ENCODE data around the gene STK4. TPM values are rescaled to one million over a fixed set of nuclear protein-coding genes. Genes with fewer than 3 reads are reported as not detected.

Gene STK4
- total RNA-seq, 1 donor from 2014 or later, result 147 TPM

- intact Hi-C loops (cut with micrococcal nuclease), result no loop called here
- no peak for DNase-seq (ENCODE audit: low spot score)
- no peak overlapping the region for H3K27ac Mint-ChIP-seq
- H3K9me3 Mint-ChIP-seq, result peaks cover 6% of the 10 kb centered on the region
- peaks cover 5% of the 10 kb centered on the region for H3K4me1 Mint-ChIP-seq (ENCODE audit: low read depth)
- no peaks in the 10 kb centered on the region for H3K27me3 Mint-ChIP-seq (ENCODE audit: low read depth)
- no peak overlapping the region for H3K4me3 Mint-ChIP-seq (ENCODE audit: low read depth)
- peaks cover 77% of the 10 kb centered on the region for H3K36me3 Mint-ChIP-seq (ENCODE audit: low read depth)
These were observed 111.2 kb downstream of the STK4 start for GRCh38 chr20:45077559-45077958.

- Mint-ChIP-seq H3K27ac (no peak overlapping the region), H3K4me1 (ENCODE audit: low read depth) (peaks cover 3% of the 10 kb centered on the region), H3K4me3 (ENCODE audit: low read depth) (no peak overlapping the region), H3K9me3 (peaks cover 6% of the 10 kb centered on the region), H3K36me3 (ENCODE audit: low read depth) (peaks cover 85% of the 10 kb centered on the region), H3K27me3 (ENCODE audit: low read depth) (no peaks in the 10 kb centered on the region)
- intact Hi-C loops (cut with micrococcal nuclease), result no loop called here
- no peak for DNase-seq (ENCODE audit: low spot score)
These were observed 114.7 kb downstream of the STK4 start for GRCh38 chr20:45080867-45081624.

GRCh38 chr20:45082468-45082867 is 116.2 kb downstream of the STK4 start:
- intact Hi-C loops (cut with micrococcal nuclease), result no loop called here
- no peaks in the 10 kb centered on the region for H3K27me3 Mint-ChIP-seq (ENCODE audit: low read depth)
- peaks cover 3% of the 10 kb centered on the region for H3K4me1 Mint-ChIP-seq (ENCODE audit: low read depth)
- peaks cover 84% of the 10 kb centered on the region for H3K36me3 Mint-ChIP-seq (ENCODE audit: low read depth)
- H3K4me3 Mint-ChIP-seq (ENCODE audit: low read depth), result no peak overlapping the region
- DNase-seq (ENCODE audit: low spot score), result no peak
- H3K27ac Mint-ChIP-seq, result no peak overlapping the region
- H3K9me3 Mint-ChIP-seq, result peaks cover 6% of the 10 kb centered on the region

- H3K4me1 Mint-ChIP-seq (ENCODE audit: low read depth), result peaks cover 3% of the 10 kb centered on the region
- H3K27me3 Mint-ChIP-seq (ENCODE audit: low read depth), result no peaks in the 10 kb centered on the region
- H3K27ac Mint-ChIP-seq, result no peak overlapping the region
- intact Hi-C loops (cut with micrococcal nuclease), result no loop called here
- no peak for DNase-seq (ENCODE audit: low spot score)
- H3K4me3 Mint-ChIP-seq (ENCODE audit: low read depth), result no peak overlapping the region
- peaks cover 82% of the 10 kb centered on the region for H3K36me3 Mint-ChIP-seq (ENCODE audit: low read depth)
- peaks cover 6% of the 10 kb centered on the region for H3K9me3 Mint-ChIP-seq
These were observed 116.8 kb downstream of the STK4 start for GRCh38 chr20:45083127-45083526.

GRCh38 chr20:45085289-45085688 is 119.0 kb downstream of the STK4 start:
- H3K36me3 Mint-ChIP-seq (ENCODE audit: low read depth), result peaks cover 74% of the 10 kb centered on the region
- DNase-seq (ENCODE audit: low spot score), result no peak
- H3K4me1 Mint-ChIP-seq (ENCODE audit: low read depth), result no peaks in the 10 kb centered on the region
- intact Hi-C loops (cut with micrococcal nuclease), result no loop called here
- no peak overlapping the region for H3K4me3 Mint-ChIP-seq (ENCODE audit: low read depth)
- H3K27me3 Mint-ChIP-seq (ENCODE audit: low read depth), result no peaks in the 10 kb centered on the region
- H3K9me3 Mint-ChIP-seq, result peaks cover 6% of the 10 kb centered on the region
- no peak overlapping the region for H3K27ac Mint-ChIP-seq

- Mint-ChIP-seq H3K4me1 (ENCODE audit: low read depth) (no peaks in the 10 kb centered on the region), H3K4me3 (ENCODE audit: low read depth) (no peak overlapping the region), H3K27ac (no peak overlapping the region), H3K36me3 (ENCODE audit: low read depth) (peaks cover 70% of the 10 kb centered on the region), H3K27me3 (ENCODE audit: low read depth) (no peaks in the 10 kb centered on the region), H3K9me3 (peaks cover 6% of the 10 kb centered on the region)
- DNase-seq (ENCODE audit: low spot score), result no peak
- intact Hi-C loops (cut with micrococcal nuclease), result no loop called here
These were observed 119.6 kb downstream of the STK4 start for GRCh38 chr20:45085867-45086266.

GRCh38 chr20:45087097-45087790 is 120.9 kb downstream of the STK4 start:
- intact Hi-C loops (cut with micrococcal nuclease), result no loop called here
- H3K9me3 Mint-ChIP-seq, result no peaks in the 10 kb centered on the region

GRCh38 chr20:45087814-45088213 is 121.5 kb downstream of the STK4 start:
- no peak for DNase-seq (ENCODE audit: low spot score)
- Mint-ChIP-seq H3K27me3 (ENCODE audit: low read depth) (no peaks in the 10 kb centered on the region), H3K4me3 (ENCODE audit: low read depth) (no peak overlapping the region), H3K36me3 (ENCODE audit: low read depth) (peaks cover 53% of the 10 kb centered on the region), H3K9me3 (no peaks in the 10 kb centered on the region), H3K27ac (no peak overlapping the region), H3K4me1 (ENCODE audit: low read depth) (no peaks in the 10 kb centered on the region)
- intact Hi-C loops (cut with micrococcal nuclease), result no loop called here

More at GRCh38 chr20:45087097-45087790, 120.9 kb downstream of the STK4 start:
- H3K4me3 Mint-ChIP-seq (ENCODE audit: low read depth), result no peak overlapping the region
- H3K27ac Mint-ChIP-seq, result no peak overlapping the region
- H3K27me3 Mint-ChIP-seq (ENCODE audit: low read depth), result no peaks in the 10 kb centered on the region
- peaks cover 59% of the 10 kb centered on the region for H3K36me3 Mint-ChIP-seq (ENCODE audit: low read depth)
- H3K4me1 Mint-ChIP-seq (ENCODE audit: low read depth), result no peaks in the 10 kb centered on the region
- DNase-seq (ENCODE audit: low spot score), result no peak

GRCh38 chr20:45088247-45088646 is 121.9 kb downstream of the STK4 start:
- H3K27ac Mint-ChIP-seq, result no peak overlapping the region
- no peaks in the 10 kb centered on the region for H3K27me3 Mint-ChIP-seq (ENCODE audit: low read depth)
- no peaks in the 10 kb centered on the region for H3K9me3 Mint-ChIP-seq
- DNase-seq (ENCODE audit: low spot score), result no peak
- peaks cover 49% of the 10 kb centered on the region for H3K36me3 Mint-ChIP-seq (ENCODE audit: low read depth)
- intact Hi-C loops (cut with micrococcal nuclease), result no loop called here
- H3K4me1 Mint-ChIP-seq (ENCODE audit: low read depth), result no peaks in the 10 kb centered on the region
- no peak overlapping the region for H3K4me3 Mint-ChIP-seq (ENCODE audit: low read depth)

GRCh38 chr20:45090481-45090880 is 124.2 kb downstream of the STK4 start:
- H3K36me3 Mint-ChIP-seq (ENCODE audit: low read depth), result peaks cover 29% of the 10 kb centered on the region
- no peak overlapping the region for H3K27ac Mint-ChIP-seq
- DNase-seq (ENCODE audit: low spot score), result no peak
- intact Hi-C loops (cut with micrococcal nuclease), result no loop called here
- H3K27me3 Mint-ChIP-seq (ENCODE audit: low read depth), result no peaks in the 10 kb centered on the region
- H3K4me3 Mint-ChIP-seq (ENCODE audit: low read depth), result no peak overlapping the region
- H3K4me1 Mint-ChIP-seq (ENCODE audit: low read depth), result no peaks in the 10 kb centered on the region
- H3K9me3 Mint-ChIP-seq, result no peaks in the 10 kb centered on the region

- Mint-ChIP-seq H3K27me3 (ENCODE audit: low read depth) (no peaks in the 10 kb centered on the region), H3K4me3 (ENCODE audit: low read depth) (no peak overlapping the region), H3K36me3 (ENCODE audit: low read depth) (peaks cover 22% of the 10 kb centered on the region), H3K4me1 (ENCODE audit: low read depth) (no peaks in the 10 kb centered on the region), H3K9me3 (no peaks in the 10 kb centered on the region), H3K27ac (no peak overlapping the region)
- intact Hi-C loops (cut with micrococcal nuclease), result no loop called here
- no peak for DNase-seq (ENCODE audit: low spot score)
These were observed 125.1 kb downstream of the STK4 start for GRCh38 chr20:45091366-45091765.

- H3K36me3 Mint-ChIP-seq (ENCODE audit: low read depth), result peaks cover 11% of the 10 kb centered on the region
- no peak for DNase-seq (ENCODE audit: low spot score)
- H3K27ac Mint-ChIP-seq, result no peak overlapping the region
- no peak overlapping the region for H3K4me3 Mint-ChIP-seq (ENCODE audit: low read depth)
- H3K9me3 Mint-ChIP-seq, result no peaks in the 10 kb centered on the region
- H3K4me1 Mint-ChIP-seq (ENCODE audit: low read depth), result peaks cover 4% of the 10 kb centered on the region
- intact Hi-C loops (cut with micrococcal nuclease), result no loop called here
- H3K27me3 Mint-ChIP-seq (ENCODE audit: low read depth), result peaks cover 13% of the 10 kb centered on the region
These were observed 126.6 kb downstream of the STK4 start for GRCh38 chr20:45092898-45093297.

- Mint-ChIP-seq H3K36me3 (ENCODE audit: low read depth) (peaks cover 9% of the 10 kb centered on the region), H3K9me3 (no peaks in the 10 kb centered on the region), H3K4me3 (ENCODE audit: low read depth) (no peak overlapping the region), H3K27me3 (ENCODE audit: low read depth) (peaks cover 20% of the 10 kb centered on the region), H3K4me1 (ENCODE audit: low read depth) (peaks cover 4% of the 10 kb centered on the region), H3K27ac (no peak overlapping the region)
- no peak for DNase-seq (ENCODE audit: low spot score)
- intact Hi-C loops (cut with micrococcal nuclease), result no loop called here
These were observed 127.9 kb downstream of the STK4 start for GRCh38 chr20:45094201-45094600.
